Muscle of back (tissue), 11 donors: ENCODE measurements around the gene TIAL1. TPM values are rescaled to one million over a fixed set of nuclear protein-coding genes. Genes with fewer than 3 reads are reported as not detected.
"Not testable (repeated sequence)": the region's sequence is repeated elsewhere in the genome, so short reads cannot be mapped to it uniquely, and the experiment has no call there.

ENCODE experiments used
- DNase-seq, 3 donors: peaks; one replicate each; pipeline versions ENCODE4 v3.0.0 to v3.0.0-alpha.2; 2013
- polyA plus RNA-seq, 10 donors: library from polyadenylated mRNA; unstranded; fragments of 120-200 nt; gene quantifications; one replicate each; pipeline ENCODE4 v1.2.1, GENCODE V29; 2013; ENCODE audit not compliant: insufficient read length in 10 of 10

The TIAL1 gene
- polyA plus RNA-seq, 10 donors = 80.5 to 160 (median 110) TPM

GRCh38 chr10:119619215-119619614 lies 22.5 kb upstream of the TIAL1 start:
- DNase-seq = no peak

GRCh38 chr10:119616882-119617570 lies 20.3 kb upstream of the TIAL1 start:
- DNase-seq = no peak

- no peak for DNase-seq
Observed at GRCh38 chr10:119614686-119615085, 17.9 kb upstream of the TIAL1 start.

GRCh38 chr10:119613741-119614140 lies 17.0 kb upstream of the TIAL1 start:
- DNase-seq = no peak

- no peak for DNase-seq
Observed at GRCh38 chr10:119611433-119611832, 14.7 kb upstream of the TIAL1 start.

- no peak for DNase-seq
Observed at GRCh38 chr10:119609516-119609915, 12.8 kb upstream of the TIAL1 start.

- no peak for DNase-seq
Observed at GRCh38 chr10:119608316-119609155, 11.8 kb upstream of the TIAL1 start.

GRCh38 chr10:119604468-119604867 lies 7.7 kb upstream of the TIAL1 start:
- no peak for DNase-seq

- no peak for DNase-seq
Observed at GRCh38 chr10:119602241-119603095, 5.7 kb upstream of the TIAL1 start.

- DNase-seq = no peak
Observed at GRCh38 chr10:119598397-119598796, 1.6 kb upstream of the TIAL1 start.

- no peak for DNase-seq
Observed at GRCh38 chr10:119597405-119598186, 832 bp upstream of the TIAL1 start.

GRCh38 chr10:119595676-119596515 lies 868 bp downstream of the TIAL1 start:
- DNase-seq = peak; percentile 39 to 81 (median 50)

- DNase-seq = peak in 1 of 3 donors; percentile 29
Observed at GRCh38 chr10:119595134-119595675, 1.6 kb downstream of the TIAL1 start.

GRCh38 chr10:119588071-119588470 lies 8.7 kb downstream of the TIAL1 start:
- DNase-seq = no peak

GRCh38 chr10:119578355-119578754 lies 18.4 kb downstream of the TIAL1 start:
- DNase-seq = no peak

- DNase-seq = no peak
Observed at GRCh38 chr10:119575991-119576390, 20.8 kb downstream of the TIAL1 start.

GRCh38 chr10:119575506-119575905 lies 21.3 kb downstream of the TIAL1 start:
- DNase-seq = no peak

GRCh38 chr10:119567978-119568377 lies 28.8 kb downstream of the TIAL1 start:
- DNase-seq = no peak

GRCh38 chr10:119562097-119562496 lies 34.7 kb downstream of the TIAL1 start:
- DNase-seq = no peak

- not testable (repeated sequence) for DNase-seq
Observed at GRCh38 chr10:119559511-119559910, 37.3 kb downstream of the TIAL1 start.
